Stimulated activated CD8-positive, alpha-beta memory T cell treated with anti-CD3 and anti-CD28 coated beads, Interleukin-15, amount 100 ng/mL, for 48 hours (primary cell): ENCODE measurements around the gene PRKACB.
"Not testable (repeated sequence)": the region's sequence is repeated elsewhere in the genome, so short reads cannot be mapped to it uniquely, and the experiment has no call there.

Experiments used
- DNase-seq, 2 donors: peaks; one replicate each; pipeline ENCODE4 v3.0.0-alpha.2; 2020; ENCODE audit warnings: low read depth in 2 of 2

The PRKACB gene

DNA sequence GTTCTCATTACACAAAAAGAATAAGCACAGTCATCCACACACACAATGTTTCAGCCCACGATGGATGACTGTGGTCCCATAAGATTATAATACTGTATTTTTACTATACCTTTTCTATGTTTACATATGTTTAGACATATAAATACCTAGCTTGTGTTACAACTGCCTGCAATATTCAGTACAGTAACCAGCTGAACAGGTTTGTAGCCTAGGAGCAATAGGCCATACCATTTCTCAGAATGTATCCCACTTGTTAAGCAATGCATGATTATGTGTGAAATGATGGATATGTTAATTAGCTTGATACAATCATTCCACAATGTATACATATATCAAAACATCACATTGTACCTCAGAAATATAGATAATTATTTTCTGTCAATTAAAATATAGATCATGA lies 124.3 kb downstream of the PRKACB start:
- no peak for DNase-seq

DNA sequence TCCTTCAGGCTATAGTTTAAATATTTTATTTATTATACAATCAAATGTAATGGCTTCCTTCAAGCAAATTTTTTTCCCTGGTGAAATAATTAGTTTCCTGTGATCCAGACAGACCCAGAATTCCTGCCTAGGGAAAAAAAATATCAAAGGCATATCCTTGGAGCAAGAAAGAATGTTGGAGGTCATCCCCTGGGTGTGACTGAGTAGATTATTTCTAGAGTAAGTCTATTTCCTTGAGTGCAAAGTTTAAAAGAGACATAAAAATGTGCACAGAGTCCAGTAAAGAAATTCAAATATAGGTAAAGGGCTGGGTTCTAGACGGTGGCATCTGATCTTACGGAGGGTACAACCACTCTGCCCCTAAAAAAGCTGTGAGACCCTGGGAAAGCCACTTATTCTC lies 125.2 kb downstream of the PRKACB start:
- DNase-seq = no peak

DNA sequence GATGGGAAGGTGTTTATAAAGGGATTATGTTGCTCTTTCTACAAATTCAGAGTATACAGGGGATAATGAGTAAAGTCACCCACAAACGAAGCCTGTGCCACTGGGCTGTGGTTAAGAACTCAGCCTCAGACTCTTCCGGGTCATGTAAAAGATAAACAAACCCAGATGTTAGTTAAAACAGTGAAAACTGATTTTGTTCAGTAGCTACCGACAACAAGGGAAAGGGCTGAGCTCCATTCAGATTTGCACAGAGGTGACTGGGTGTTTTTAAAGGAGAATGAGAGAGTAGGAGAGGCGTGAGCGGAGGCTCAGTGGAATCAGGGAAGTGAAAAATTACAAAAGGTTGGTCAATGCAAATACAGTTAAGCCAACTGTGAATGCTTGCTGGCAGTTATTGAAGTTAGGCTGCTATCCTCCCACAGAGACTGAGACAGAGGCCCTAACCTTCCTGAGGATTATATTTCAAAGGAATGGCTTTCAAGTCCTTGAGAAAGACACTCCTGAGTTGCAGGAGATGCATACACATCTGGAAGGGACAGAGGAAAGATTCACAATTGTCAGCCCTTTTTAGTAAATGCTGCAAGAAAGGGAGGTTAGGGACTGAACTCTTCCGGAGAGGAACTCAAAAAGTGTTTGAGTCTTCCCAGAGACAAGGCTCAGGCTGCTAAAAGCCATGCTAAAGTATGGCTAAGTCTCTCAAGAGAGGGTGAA lies 127.5 kb downstream of the PRKACB start:
- DNase-seq = no peak

DNA sequence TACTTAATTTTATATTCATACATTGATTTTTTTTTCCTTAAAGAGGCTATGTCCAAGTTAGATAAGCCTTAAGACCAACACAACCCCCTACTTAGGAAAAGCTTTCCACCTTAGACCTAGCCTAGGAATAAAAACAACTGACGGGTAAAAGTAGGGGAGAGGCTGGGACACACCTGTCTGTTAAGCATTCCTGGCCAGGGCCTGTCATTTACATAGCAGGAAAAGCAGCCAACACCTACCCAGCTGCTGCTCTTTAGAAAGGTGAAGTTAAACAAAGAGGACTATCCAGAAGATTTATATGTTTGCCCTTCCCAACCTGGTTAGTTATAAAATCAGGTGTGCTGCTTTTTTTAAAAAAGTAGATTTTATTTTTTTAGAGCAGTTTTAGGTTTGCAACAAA lies 128.3 kb downstream of the PRKACB start:
- no peak for DNase-seq

DNA sequence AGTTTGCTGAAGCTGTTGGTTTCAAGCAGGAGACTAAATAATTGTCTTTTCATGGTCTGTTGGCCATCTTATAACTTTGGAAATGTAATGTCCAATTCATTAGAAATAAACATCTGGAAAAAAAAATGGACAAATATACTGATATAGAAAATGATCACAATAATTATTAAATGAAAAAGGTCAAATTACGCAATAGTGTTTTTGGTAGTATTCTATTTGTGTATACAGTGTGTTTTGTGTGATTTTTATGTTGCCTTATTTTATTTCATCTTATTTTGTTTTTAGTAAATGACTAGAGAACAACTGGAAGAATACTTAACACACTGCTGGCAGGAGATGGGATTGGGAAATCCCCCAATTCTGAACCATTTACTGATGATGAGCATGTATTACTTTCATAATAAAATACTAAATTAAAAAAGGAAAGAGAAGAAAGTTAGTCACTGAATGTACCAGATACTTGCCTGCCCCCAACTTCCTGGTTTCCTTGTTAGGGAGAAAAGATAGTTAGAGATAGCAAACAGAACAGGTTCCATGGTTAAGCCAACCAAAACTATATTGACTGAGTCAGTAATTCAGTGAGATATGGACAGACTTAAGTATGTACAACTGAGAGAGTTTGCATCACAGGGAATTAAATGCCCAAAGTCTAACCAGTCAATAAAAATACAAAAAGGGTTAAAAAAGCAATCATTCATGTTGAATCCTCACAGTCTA lies 133.4 kb downstream of the PRKACB start:
- no peak for DNase-seq

DNA sequence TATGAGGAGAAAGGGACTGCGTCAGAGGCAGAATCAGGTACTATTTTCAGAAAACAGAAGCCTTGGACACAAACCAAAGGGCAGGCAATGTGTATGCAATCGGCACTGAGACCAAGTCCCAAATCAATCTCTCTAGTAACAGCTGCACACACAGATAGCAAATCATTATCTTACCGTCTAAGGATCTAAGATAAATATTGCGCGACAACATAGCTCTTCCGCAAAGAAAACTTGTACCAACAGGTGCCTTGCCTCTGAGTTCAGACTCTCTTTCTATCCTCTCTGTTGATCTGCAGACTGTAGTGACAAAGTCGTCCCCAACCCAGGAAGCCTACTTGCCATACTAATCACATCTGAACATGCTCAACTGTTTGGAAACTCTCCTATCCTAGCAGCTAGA lies 134.8 kb downstream of the PRKACB start:
- no peak for DNase-seq

DNA sequence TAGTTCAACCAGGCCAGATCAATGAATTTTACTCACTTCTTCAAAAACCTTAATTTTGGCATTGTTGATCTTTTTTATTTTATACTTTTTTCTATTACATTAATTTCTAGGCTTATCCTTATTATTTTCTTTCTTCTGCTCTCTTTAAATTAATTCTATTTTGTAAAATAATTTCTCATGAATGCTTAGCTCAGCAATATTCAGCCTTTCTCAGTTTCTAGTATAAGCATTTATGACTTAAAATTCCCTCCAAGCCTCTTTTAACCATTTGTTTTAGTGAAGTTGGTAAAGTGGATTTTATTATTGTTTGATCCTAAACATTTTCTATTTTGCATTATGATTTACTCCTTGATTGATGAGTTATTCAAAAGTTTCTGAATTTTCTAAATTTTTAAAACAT lies 136.8 kb downstream of the PRKACB start:
- no peak for DNase-seq

DNA sequence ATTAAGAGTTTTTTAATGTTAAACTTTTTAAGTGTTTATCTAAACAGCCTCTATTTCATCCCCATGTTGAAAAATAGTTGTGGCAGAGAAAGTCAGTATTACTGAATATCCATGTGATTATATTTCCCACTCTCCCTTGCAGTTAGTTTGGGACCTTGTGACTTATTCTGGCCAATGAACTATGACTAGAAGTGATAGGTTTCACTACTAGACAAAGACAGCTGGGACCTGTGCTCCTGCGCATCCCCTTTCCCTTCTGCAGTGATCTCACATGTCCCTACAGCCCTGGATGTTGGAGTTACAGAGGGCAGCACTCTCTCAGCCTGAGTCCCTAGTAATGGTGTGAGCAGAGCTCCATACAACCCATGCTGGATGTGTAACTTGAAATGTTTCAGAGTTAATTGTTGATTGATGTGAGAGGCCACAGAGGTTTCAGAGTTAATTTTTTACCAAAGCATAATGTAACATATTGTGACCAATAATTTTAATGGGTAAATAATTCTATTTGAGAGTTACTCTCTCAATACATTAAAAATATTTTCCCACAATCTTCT lies 138.8 kb downstream of the PRKACB start:
- no peak for DNase-seq

DNA sequence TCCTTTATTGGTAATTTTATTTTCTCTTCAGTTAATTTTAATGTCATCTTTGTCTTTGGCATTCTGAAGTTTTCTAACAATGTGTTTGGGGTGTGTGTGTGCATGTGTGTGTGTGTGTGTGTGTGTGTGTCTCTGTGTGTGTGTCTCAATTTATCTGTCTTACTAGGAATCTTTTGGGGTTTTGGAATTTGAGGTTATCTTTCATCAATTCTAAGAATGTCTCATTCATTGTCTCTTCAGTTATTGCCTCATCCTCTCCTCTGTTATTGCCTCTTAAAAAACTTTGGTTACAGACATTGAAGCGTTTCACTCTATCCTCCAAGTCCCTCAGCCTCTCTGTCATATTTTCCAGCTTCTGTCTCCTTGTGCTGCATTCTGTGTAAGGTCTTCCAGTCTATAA lies 139.3 kb downstream of the PRKACB start:
- no peak for DNase-seq

DNA sequence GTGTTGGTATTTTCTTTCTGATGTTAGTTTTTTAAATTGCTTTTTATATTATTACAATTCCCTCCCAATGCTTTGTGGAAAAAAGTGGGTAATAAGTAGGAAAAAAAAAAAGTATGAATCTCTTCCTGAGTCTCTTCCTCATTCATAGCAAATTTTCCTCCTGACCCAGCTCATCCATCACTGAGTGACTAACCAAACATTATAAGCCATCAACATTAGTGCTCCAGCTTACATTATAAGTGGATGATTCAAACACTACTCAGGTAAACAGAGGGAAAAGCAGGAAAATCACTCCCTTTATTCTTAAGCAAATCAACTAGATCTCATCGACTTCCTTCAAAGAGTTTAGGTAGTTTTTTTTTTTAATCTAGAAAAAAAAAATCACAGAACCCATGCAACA lies 142.0 kb downstream of the PRKACB start:
- no peak for DNase-seq

DNA sequence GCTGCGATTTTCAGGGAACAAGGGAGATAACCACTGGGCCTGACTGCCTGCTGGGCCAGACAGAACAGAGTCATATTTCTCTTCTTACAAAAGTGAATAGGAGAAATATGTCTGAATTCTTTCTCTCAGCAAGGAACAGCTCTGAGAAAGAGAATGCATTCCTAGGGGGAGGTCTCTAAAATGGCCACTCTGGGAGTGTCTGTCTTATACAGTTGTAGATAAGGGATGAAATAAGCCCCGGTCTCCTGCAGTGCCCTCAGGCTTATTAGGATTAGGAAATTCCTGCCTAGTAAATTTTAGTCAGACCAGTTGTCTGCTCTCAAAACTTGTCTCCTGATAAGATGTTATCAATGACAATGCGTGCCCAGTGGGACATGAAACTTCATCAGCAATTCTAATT lies 143.3 kb downstream of the PRKACB start:
- DNase-seq = not testable (repeated sequence)
